Karpas-422 (cell line): ENCODE data around the gene RASSF4. TPM values are rescaled to one million over a fixed set of nuclear protein-coding genes. Genes with fewer than 3 reads are reported as not detected.
A peak's percentile ranks its signal among the peaks of the same experiment; 100 is the strongest.

ENCODE experiments used
- DNase-seq: peaks from one replicate; pipeline ENCODE4 v3.0.0-alpha.2; 2015
- H2AFZ ChIP-seq: fragments of 200-600 bp; sonication (generic); 2 replicates; pipeline ENCODE4 v1.6.1; 2014; ENCODE audit warnings: antibody characterized with exemption, low read length, mixed read lengths
- H3K27ac ChIP-seq: fragments of 200-600 bp; sonication (generic); 2 replicates; pipeline ENCODE4 v1.5.1; 2014; ENCODE audit warnings: mild to moderate bottlenecking, low read length, moderate library complexity
- H3K27me3 ChIP-seq: fragments of 200-600 bp; sonication (generic); 2 replicates; pipeline ENCODE4 v1.6.1; 2014; ENCODE audit warnings: low read length, mixed read lengths
- H3K36me3 ChIP-seq: fragments of 200-600 bp; sonication (generic); 2 replicates; pipeline ENCODE4 v1.6.1; 2014; ENCODE audit warnings: low read length, mixed read lengths; ENCODE audit not compliant: insufficient read depth
- H3K4me1 ChIP-seq: fragments of 200-600 bp; sonication (generic); 2 replicates; pipeline ENCODE4 v1.6.1; 2014; ENCODE audit warnings: mild to moderate bottlenecking, low read length, mixed read lengths
- H3K4me2 ChIP-seq: fragments of 200-600 bp; sonication (generic); 2 replicates; pipeline ENCODE4 v1.6.1; 2014; ENCODE audit warnings: low read length, low read depth, mild to moderate bottlenecking; ENCODE audit not compliant: poor library complexity, severe bottlenecking
- H3K4me3 ChIP-seq: fragments of 200-600 bp; sonication (generic); 2 replicates; pipeline ENCODE4 v1.5.1; 2014; ENCODE audit warnings: mild to moderate bottlenecking, antibody characterized with exemption, low read length, mixed read lengths
- H3K79me2 ChIP-seq: fragments of 200-600 bp; sonication (generic); 2 replicates; pipeline ENCODE4 v1.6.1; 2014; ENCODE audit warnings: mild to moderate bottlenecking, low read length, mixed read lengths
- H3K9ac ChIP-seq: fragments of 200-600 bp; sonication (generic); 2 replicates; pipeline ENCODE4 v1.6.0; 2014; ENCODE audit warnings: low read length
- H3K9me2 ChIP-seq: fragments of 200-600 bp; sonication (generic), shearing (Covaris generic); replicated peaks from 2 replicates; pipeline ENCODE4 v1.6.0; 2014; ENCODE audit warnings: mild to moderate bottlenecking, low read length, moderate library complexity; ENCODE audit not compliant: insufficient read depth
- H3K9me3 ChIP-seq: fragments of 300-700, 200-600 bp; sonication (generic); 2 replicates; pipeline ENCODE4 v1.6.1; 2014; ENCODE audit warnings: low read length, mixed read lengths
- H4K20me1 ChIP-seq: fragments of 200-600 bp; sonication (generic); 2 replicates; pipeline ENCODE4 v1.6.1; 2014; ENCODE audit warnings: mild to moderate bottlenecking, antibody characterized with exemption, low read length, low read depth; ENCODE audit not compliant: insufficient read depth
- total RNA-seq: library from RNA; depleted of rRNA; stranded (reverse); fragments of >200 nt; shearing (Covaris generic); gene quantifications from 2 replicates; pipeline ENCODE4 v1.2.3, GENCODE V29; 2014; ENCODE audit warnings: low replicate concordance

RASSF4 gene
- total RNA-seq, 1 experiment from 2014 or later = 3.6 TPM

- Histone ChIP-seq H3K27ac (no peak overlapping the region), H3K4me1 (peaks cover 13% of the 10 kb centered on the region), H3K9ac (no peak overlapping the region), H2AFZ (no peak overlapping the region), H3K9me3 (no peaks in the 10 kb centered on the region), H3K4me2 (no peak overlapping the region), H3K36me3 (no peaks in the 10 kb centered on the region), H3K4me3 (no peak overlapping the region), H4K20me1 (no peaks in the 10 kb centered on the region), H3K9me2 (no peaks in the 10 kb centered on the region), H3K27me3 (no peaks in the 10 kb centered on the region), H3K79me2 (no peaks in the 10 kb centered on the region)
- DNase-seq = no peak
These were observed 28.5 kb upstream of the RASSF4 start for GRCh38 chr10:44930904-44931620.

GRCh38 chr10:44931621-44932516 is 27.7 kb upstream of the RASSF4 start:
- no peaks in the 10 kb centered on the region for H4K20me1 ChIP-seq
- H3K9ac ChIP-seq = no peak overlapping the region
- H3K4me3 ChIP-seq = no peak overlapping the region
- H3K4me1 ChIP-seq = peaks cover 13% of the 10 kb centered on the region
- H3K27ac ChIP-seq = no peak overlapping the region
- DNase-seq = no peak
- H3K36me3 ChIP-seq = no peaks in the 10 kb centered on the region
- no peaks in the 10 kb centered on the region for H3K79me2 ChIP-seq
- H3K9me2 ChIP-seq = no peaks in the 10 kb centered on the region
- H2AFZ ChIP-seq = no peak overlapping the region
- no peak overlapping the region for H3K4me2 ChIP-seq
- no peaks in the 10 kb centered on the region for H3K27me3 ChIP-seq
- H3K9me3 ChIP-seq = no peaks in the 10 kb centered on the region

- peaks cover 13% of the 10 kb centered on the region for H3K4me1 ChIP-seq
- H3K79me2 ChIP-seq = no peaks in the 10 kb centered on the region
- H3K27me3 ChIP-seq = no peaks in the 10 kb centered on the region
- H3K4me2 ChIP-seq = no peak overlapping the region
- no peaks in the 10 kb centered on the region for H3K9me3 ChIP-seq
- H4K20me1 ChIP-seq = no peaks in the 10 kb centered on the region
- no peak overlapping the region for H2AFZ ChIP-seq
- no peaks in the 10 kb centered on the region for H3K9me2 ChIP-seq
- H3K36me3 ChIP-seq = no peaks in the 10 kb centered on the region
- H3K9ac ChIP-seq = 0 out of 2 replicates have a peak overlapping the region, but pooled peaks have one; percentile 26
- H3K4me3 ChIP-seq = no peak overlapping the region
- H3K27ac ChIP-seq = no peak overlapping the region
- DNase-seq = peak; percentile 95
These were observed 26.8 kb upstream of the RASSF4 start for GRCh38 chr10:44932517-44933450.

- H3K4me2 ChIP-seq = no peak overlapping the region
- H3K9ac ChIP-seq = no peak overlapping the region
- H3K79me2 ChIP-seq = no peaks in the 10 kb centered on the region
- DNase-seq = no peak
- no peak overlapping the region for H2AFZ ChIP-seq
- no peaks in the 10 kb centered on the region for H4K20me1 ChIP-seq
- no peaks in the 10 kb centered on the region for H3K36me3 ChIP-seq
- no peaks in the 10 kb centered on the region for H3K9me3 ChIP-seq
- H3K4me3 ChIP-seq = no peak overlapping the region
- peaks cover 13% of the 10 kb centered on the region for H3K4me1 ChIP-seq
- no peaks in the 10 kb centered on the region for H3K27me3 ChIP-seq
- H3K9me2 ChIP-seq = no peaks in the 10 kb centered on the region
- H3K27ac ChIP-seq = no peak overlapping the region
These were observed 25.9 kb upstream of the RASSF4 start for GRCh38 chr10:44933451-44934321.

GRCh38 chr10:44934416-44935200 is 25.0 kb upstream of the RASSF4 start:
- no peak overlapping the region for H3K4me3 ChIP-seq
- H3K9me2 ChIP-seq = no peaks in the 10 kb centered on the region
- no peaks in the 10 kb centered on the region for H3K36me3 ChIP-seq
- H3K79me2 ChIP-seq = no peaks in the 10 kb centered on the region
- no peaks in the 10 kb centered on the region for H3K27me3 ChIP-seq
- H2AFZ ChIP-seq = no peak overlapping the region
- no peak overlapping the region for H3K9ac ChIP-seq
- H3K4me1 ChIP-seq = peaks cover 20% of the 10 kb centered on the region
- no peak overlapping the region for H3K27ac ChIP-seq
- no peak overlapping the region for H3K4me2 ChIP-seq
- H3K9me3 ChIP-seq = no peaks in the 10 kb centered on the region
- no peaks in the 10 kb centered on the region for H4K20me1 ChIP-seq
- no peak for DNase-seq

- peaks cover 20% of the 10 kb centered on the region for H3K4me1 ChIP-seq
- no peaks in the 10 kb centered on the region for H3K36me3 ChIP-seq
- no peak overlapping the region for H2AFZ ChIP-seq
- no peak for DNase-seq
- H3K9me2 ChIP-seq = no peaks in the 10 kb centered on the region
- no peak overlapping the region for H3K9ac ChIP-seq
- no peaks in the 10 kb centered on the region for H3K79me2 ChIP-seq
- no peaks in the 10 kb centered on the region for H4K20me1 ChIP-seq
- no peaks in the 10 kb centered on the region for H3K9me3 ChIP-seq
- no peaks in the 10 kb centered on the region for H3K27me3 ChIP-seq
- no peak overlapping the region for H3K4me3 ChIP-seq
- H3K27ac ChIP-seq = no peak overlapping the region
- H3K4me2 ChIP-seq = no peak overlapping the region
These were observed 24.2 kb upstream of the RASSF4 start for GRCh38 chr10:44935201-44935965.
